Colonic mucosa (tissue), 4 donors: ENCODE results near the gene NUP214. TPM values are rescaled to one million over a fixed set of nuclear protein-coding genes. Genes with fewer than 3 reads are reported as not detected.

ENCODE experiments used
- DNase-seq: peaks from one replicate; pipeline ENCODE4 v3.0.0-alpha.2; 2020
- H3K27ac ChIP-seq: fragments of 200-600 bp; one replicate; pipeline ENCODE4 v1.8.0; 2021
- H3K27me3 ChIP-seq: fragments of 200-600 bp; one replicate; pipeline ENCODE4 v1.8.0; 2021
- H3K36me3 ChIP-seq: fragments of 200-600 bp; one replicate; pipeline ENCODE4 v1.8.0; 2021
- H3K4me1 ChIP-seq: fragments of 200-600 bp; one replicate; pipeline ENCODE4 v1.8.0; 2021; ENCODE audit warnings: mild to moderate bottlenecking
- H3K4me3 ChIP-seq: fragments of 200-600 bp; one replicate; pipeline ENCODE4 v1.8.0; 2021
- H3K9ac ChIP-seq, 2 donors: one replicate each; pipeline ENCODE4 v1.7.0; 2013; ENCODE audit warnings: control low read depth in 2 of 2, low read depth in 2 of 2, low read length in 2 of 2
- H3K9me3 ChIP-seq: fragments of 200-600 bp; one replicate; pipeline ENCODE4 v1.8.0; 2021
- intact Hi-C: fragments of 100-400 bp; cut with DNase I; formaldehyde crosslinking; loops from one replicate; pipeline ENCODE4 v1.14.1; 2022
- total RNA-seq, 2 donors: library from RNA; stranded (reverse); fragmentation: NEBNext Ultra II Directional in 1 of 2; extraction: Animal tissue kit (Norgen Biotek cat#: 25700) in 1 of 2; gene quantifications; one replicate each; pipeline ENCODE4 v1.2.1, GENCODE V29; 2021
- TF ChIP-seq, protein P1 (sequence below): fragments of 200-600 bp; IDR thresholded peaks from one replicate; pipeline ENCODE4 v1.8.0; 2022; ENCODE audit warnings: antibody characterized with exemption, mild to moderate bottlenecking
- donor health status: healthy.
- donor health status: DM: no; HTN: no; CAD: no.
- donor health status: DM: no; HTN: no; CAD: no.

NUP214 gene
- total RNA-seq, 2 donors from 2014 or later, result 32.2 to 43.8 TPM

DNA sequence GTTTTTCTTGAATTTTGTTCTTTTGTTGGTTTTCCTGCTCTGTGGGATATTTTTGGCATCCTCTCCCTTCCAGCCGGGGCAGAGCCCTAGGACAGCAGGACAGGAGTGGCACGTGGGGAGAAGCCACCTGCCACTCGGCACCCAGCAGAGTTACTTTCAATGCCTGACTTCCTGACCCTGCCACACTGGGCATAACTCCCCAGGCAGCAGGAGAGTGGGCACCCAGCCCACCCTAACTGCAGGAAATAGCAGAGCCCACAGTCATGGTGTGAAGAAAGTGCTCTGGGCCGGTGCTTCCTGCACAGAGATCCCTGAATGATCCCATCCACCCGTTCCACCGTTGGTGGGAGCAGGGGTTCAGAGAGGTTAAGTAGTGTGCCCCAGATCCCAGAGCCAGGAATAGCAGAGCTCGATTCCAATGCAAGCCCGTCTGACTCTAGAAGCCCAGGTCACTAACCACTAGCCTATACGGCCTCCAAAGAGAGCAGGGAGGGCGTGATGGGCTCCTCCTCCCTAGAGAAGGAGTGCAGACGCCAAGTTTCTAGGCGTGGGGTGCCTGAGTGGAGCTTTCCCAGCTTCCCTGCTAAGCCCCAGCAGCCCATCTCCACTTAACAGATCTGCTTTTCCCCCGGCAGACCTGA lies 8.1 kb upstream of the NUP214 start:
- TF ChIP-seq, protein P1, sequence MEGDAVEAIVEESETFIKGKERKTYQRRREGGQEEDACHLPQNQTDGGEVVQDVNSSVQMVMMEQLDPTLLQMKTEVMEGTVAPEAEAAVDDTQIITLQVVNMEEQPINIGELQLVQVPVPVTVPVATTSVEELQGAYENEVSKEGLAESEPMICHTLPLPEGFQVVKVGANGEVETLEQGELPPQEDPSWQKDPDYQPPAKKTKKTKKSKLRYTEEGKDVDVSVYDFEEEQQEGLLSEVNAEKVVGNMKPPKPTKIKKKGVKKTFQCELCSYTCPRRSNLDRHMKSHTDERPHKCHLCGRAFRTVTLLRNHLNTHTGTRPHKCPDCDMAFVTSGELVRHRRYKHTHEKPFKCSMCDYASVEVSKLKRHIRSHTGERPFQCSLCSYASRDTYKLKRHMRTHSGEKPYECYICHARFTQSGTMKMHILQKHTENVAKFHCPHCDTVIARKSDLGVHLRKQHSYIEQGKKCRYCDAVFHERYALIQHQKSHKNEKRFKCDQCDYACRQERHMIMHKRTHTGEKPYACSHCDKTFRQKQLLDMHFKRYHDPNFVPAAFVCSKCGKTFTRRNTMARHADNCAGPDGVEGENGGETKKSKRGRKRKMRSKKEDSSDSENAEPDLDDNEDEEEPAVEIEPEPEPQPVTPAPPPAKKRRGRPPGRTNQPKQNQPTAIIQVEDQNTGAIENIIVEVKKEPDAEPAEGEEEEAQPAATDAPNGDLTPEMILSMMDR, result no peak
- H3K4me1 ChIP-seq, result no peaks in the 10 kb centered on the region
- H3K27me3 ChIP-seq, result no peaks in the 10 kb centered on the region
- intact Hi-C loops, result no loop called here
- H3K9me3 ChIP-seq, result no peaks in the 10 kb centered on the region
- no peak overlapping the region for H3K9ac ChIP-seq
- no peak for DNase-seq
- no peak overlapping the region for H3K27ac ChIP-seq
- H3K36me3 ChIP-seq, result no peaks in the 10 kb centered on the region
- no peak overlapping the region for H3K4me3 ChIP-seq

DNA sequence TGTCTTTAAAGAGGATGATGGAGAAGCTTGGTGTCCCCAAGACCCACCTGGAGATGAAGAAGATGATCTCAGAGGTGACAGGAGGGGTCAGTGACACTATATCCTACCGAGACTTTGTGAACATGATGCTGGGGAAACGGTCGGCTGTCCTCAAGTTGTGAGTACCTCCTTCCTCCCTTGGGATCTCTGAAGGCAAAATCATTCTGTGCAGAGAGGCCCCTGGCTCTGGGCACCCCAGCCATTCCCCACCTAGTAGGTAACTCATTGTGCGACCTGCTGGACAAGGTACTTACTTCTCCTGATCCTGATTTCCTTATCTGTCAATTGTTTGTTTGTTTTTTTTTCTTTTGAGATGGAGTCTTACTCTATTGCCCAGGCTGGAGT lies 7.6 kb upstream of the NUP214 start:
- Histone ChIP-seq H3K9ac (no peak overlapping the region), H3K4me1 (no peaks in the 10 kb centered on the region), H3K9me3 (no peaks in the 10 kb centered on the region), H3K27ac (no peak overlapping the region), H3K27me3 (no peaks in the 10 kb centered on the region), H3K36me3 (no peaks in the 10 kb centered on the region), H3K4me3 (no peak overlapping the region)
- intact Hi-C loops, result no loop called here
- DNase-seq, result no peak
- TF ChIP-seq, protein P1, result no peak

DNA sequence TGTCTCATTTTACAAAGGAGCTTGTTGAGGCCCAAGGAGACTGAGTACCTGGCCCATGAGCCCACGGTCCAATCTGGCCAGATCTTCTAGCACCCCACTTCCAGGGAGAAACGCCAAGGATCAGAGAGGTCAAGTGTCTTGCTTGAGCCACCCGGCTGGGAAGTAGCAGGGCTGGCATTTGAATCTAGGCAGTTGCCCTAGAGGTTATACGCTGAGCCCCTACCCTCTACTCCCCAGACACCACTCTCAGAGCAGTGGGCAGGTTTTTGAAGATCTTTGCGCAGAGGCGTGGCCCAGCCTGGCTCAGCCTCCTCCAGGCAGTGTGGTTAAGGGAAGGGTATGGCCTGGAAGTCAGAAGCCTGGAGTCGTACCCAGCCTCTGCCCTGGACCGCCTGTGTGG lies 5.8 kb upstream of the NUP214 start:
- Histone ChIP-seq H3K4me1 (peaks cover 2% of the 10 kb centered on the region), H3K4me3 (no peak overlapping the region), H3K27me3 (no peaks in the 10 kb centered on the region), H3K9ac (no peak overlapping the region), H3K9me3 (no peaks in the 10 kb centered on the region), H3K36me3 (no peaks in the 10 kb centered on the region), H3K27ac (no peak overlapping the region)
- intact Hi-C loops, result no loop called here
- no peak for DNase-seq
- TF ChIP-seq, protein P1, result no peak

DNA sequence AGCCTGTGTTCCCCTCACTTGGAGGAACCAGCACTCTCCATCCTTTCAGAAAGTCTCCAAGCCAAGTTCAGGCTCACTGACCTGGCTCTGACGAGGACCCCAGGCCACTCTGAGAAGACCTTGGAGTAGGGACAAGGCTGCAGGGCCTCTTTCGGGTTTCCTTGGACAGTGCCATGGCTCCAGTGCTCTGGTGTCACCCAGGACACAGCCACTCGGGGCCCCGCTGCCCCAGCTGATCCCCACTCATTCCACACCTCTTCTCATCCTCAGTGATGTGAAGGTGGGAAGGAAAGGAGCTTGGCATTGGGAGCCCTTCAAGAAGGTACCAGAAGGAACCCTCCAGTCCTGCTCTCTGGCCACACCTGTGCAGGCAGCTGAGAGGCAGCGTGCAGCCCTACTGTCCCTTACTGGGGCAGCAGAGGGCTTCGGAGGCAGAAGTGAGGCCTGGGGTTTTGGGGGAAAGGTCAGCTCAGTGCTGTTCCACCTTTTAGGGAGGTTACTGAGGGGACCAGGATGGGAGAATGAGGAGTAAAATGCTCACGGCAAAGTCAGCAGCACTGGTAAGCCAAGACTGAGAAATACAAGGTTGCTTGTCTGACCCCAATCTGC lies 4.7 kb upstream of the NUP214 start:
- Histone ChIP-seq H3K27me3 (no peaks in the 10 kb centered on the region), H3K4me1 (peaks cover 6% of the 10 kb centered on the region), H3K36me3 (no peaks in the 10 kb centered on the region), H3K9me3 (no peaks in the 10 kb centered on the region), H3K27ac (no peak overlapping the region), H3K4me3 (no peak overlapping the region), H3K9ac (no peak overlapping the region)
- no peak for DNase-seq
- TF ChIP-seq, protein P1, result no peak
- intact Hi-C loops, result no loop called here

DNA sequence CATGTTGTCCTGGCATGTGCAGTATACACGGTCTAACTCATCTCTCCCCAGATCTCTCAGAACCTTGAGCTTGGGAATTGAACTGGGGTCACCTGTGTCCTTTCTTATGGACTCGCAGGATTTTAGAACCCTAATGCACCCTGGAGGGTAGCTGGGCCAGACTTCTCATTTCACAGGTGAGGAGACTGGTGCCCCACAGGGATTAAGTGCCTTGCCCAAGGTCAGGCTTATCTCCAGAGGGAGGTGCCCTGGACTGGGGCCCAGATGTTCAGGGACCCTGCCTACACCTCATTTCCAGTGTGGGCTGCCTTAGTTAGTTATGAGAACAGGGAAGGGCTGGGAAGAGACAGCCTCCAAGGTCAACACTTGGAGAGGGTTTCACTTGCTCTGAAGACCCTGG lies 4.0 kb upstream of the NUP214 start:
- Histone ChIP-seq H3K36me3 (no peaks in the 10 kb centered on the region), H3K4me3 (no peak overlapping the region), H3K9me3 (no peaks in the 10 kb centered on the region), H3K4me1 (peaks cover 8% of the 10 kb centered on the region), H3K27ac (no peak overlapping the region), H3K27me3 (no peaks in the 10 kb centered on the region), H3K9ac (no peak overlapping the region)
- TF ChIP-seq, protein P1, result no peak
- intact Hi-C loops, result no loop called here
- DNase-seq, result no peak
